H1 (cell line): ENCODE results near the gene NR4A1.

Experiments
- GABPA ChIP-seq: IDR thresholded peaks from 2 replicates; pipeline ENCODE4 v1.6.1; 2011; ENCODE audit warnings: mild to moderate bottlenecking, low read length, moderate library complexity, borderline replicate concordance; ENCODE audit not compliant: insufficient read depth
- POLR2A ChIP-seq, 2 experiments: IDR thresholded peaks; 1 replicate in 1 of 2; 2 replicates in 1 of 2; pipeline ENCODE4 v1.6.1; 2011; ENCODE audit warnings: low read depth in 2 of 2, low read length in 2 of 2, mild to moderate bottlenecking in 2 of 2; ENCODE audit errors: control extremely low read depth in 1 of 2
- TF ChIP-seq, protein P1 (sequence below), 3 experiments: IDR thresholded peaks; 1 replicate in 2 of 3; 2 replicates in 1 of 3; pipeline versions ENCODE4 v1.5.1 to v1.6.1; 2011; ENCODE audit warnings: low read length in 3 of 3, mild to moderate bottlenecking in 3 of 3, inconsistent platforms in 2 of 3, low read depth in 1 of 3, moderate library complexity in 1 of 3; ENCODE audit not compliant: insufficient read depth in 1 of 3; ENCODE audit errors: control extremely low read depth in 1 of 3
- TF ChIP-seq, protein P2 (sequence below): IDR thresholded peaks from 2 replicates; pipeline ENCODE4 v1.6.1; 2012; ENCODE audit warnings: inconsistent platforms
- TF ChIP-seq, protein P3 (sequence below): IDR thresholded peaks from 2 replicates; pipeline ENCODE4 v1.6.1; 2011; ENCODE audit warnings: low read depth, mild to moderate bottlenecking, low read length; ENCODE audit not compliant: insufficient read depth

DNA sequence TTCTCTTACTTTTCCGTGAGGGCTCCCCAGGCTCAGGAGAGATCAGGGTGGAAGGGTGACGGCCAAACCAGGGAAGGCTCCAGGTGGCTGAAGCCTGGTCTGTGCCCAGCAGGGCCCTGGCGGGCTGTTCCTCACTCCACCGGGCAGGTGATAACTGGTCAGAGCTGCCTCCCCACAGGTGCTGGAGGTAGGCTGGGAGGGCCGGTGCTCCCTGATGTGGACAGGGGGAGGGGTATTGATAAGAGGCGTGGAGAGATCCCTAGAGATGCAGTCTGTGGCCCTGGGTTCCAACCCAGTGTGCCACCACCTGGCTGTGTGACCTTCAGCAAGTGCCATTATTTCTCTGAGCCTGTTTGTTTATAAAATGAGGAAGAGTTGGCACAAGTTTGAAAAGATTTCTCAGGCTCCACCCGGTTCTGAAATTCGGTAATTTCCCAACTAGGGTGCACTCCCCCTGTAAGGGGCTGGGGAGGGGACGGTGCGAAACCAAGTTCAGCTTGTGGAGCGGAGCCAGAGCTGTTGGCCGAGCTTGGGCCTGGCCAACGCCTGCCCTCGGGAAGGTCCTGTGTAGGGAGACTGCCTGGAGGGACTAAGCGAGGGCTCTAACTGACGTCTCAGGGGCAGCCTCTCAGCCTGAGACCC, 1.0 kb upstream of the NR4A1 start:
- TF ChIP-seq, protein P1, sequence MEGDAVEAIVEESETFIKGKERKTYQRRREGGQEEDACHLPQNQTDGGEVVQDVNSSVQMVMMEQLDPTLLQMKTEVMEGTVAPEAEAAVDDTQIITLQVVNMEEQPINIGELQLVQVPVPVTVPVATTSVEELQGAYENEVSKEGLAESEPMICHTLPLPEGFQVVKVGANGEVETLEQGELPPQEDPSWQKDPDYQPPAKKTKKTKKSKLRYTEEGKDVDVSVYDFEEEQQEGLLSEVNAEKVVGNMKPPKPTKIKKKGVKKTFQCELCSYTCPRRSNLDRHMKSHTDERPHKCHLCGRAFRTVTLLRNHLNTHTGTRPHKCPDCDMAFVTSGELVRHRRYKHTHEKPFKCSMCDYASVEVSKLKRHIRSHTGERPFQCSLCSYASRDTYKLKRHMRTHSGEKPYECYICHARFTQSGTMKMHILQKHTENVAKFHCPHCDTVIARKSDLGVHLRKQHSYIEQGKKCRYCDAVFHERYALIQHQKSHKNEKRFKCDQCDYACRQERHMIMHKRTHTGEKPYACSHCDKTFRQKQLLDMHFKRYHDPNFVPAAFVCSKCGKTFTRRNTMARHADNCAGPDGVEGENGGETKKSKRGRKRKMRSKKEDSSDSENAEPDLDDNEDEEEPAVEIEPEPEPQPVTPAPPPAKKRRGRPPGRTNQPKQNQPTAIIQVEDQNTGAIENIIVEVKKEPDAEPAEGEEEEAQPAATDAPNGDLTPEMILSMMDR (IDR thresholded peaks at IDR 0.05; ENCODE audit: control extremely low read depth in 1 of 3, insufficient read depth in 1 of 3, low read depth in 1 of 3, low read length in 3 of 3) = no peak
- TF ChIP-seq, protein P2, sequence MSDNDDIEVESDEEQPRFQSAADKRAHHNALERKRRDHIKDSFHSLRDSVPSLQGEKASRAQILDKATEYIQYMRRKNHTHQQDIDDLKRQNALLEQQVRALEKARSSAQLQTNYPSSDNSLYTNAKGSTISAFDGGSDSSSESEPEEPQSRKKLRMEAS = no peak
- no peak for TF ChIP-seq POLR2A (IDR thresholded peaks at IDR 0.05; ENCODE audit: control extremely low read depth in 1 of 2, low read depth in 2 of 2, low read length in 2 of 2)
- no peak for TF ChIP-seq GABPA
- TF ChIP-seq, protein P3, sequence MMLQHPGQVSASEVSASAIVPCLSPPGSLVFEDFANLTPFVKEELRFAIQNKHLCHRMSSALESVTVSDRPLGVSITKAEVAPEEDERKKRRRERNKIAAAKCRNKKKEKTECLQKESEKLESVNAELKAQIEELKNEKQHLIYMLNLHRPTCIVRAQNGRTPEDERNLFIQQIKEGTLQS = no peak
